H1 (cell line): ENCODE measurements around the gene FAM149A. TPM values are rescaled to one million over a fixed set of nuclear protein-coding genes. Genes with fewer than 3 reads are reported as not detected.

ENCODE experiments used
- CTCF ChIA-PET: fragments of 300-600 bp; sonication (Branson Sonifier 250); formaldehyde crosslinking; loops from one replicate; lab custom pipeline; 2021; ENCODE audit not compliant: partially characterized antibody; lab: Charles Lee
- POLR2A ChIA-PET: fragments of 300-600 bp; sonication (Branson Sonifier 250); formaldehyde crosslinking; loops from one replicate; lab custom pipeline; 2021; ENCODE audit warnings: inconsistent platforms; ENCODE audit not compliant: partially characterized antibody; lab: Charles Lee
- DNase-seq, 2 experiments: peaks; one replicate each; pipeline versions ENCODE4 v3.0.0 to v3.0.0-alpha.2; 2010 to 2022; ENCODE audit warnings: low spot score in 2 of 2, low read depth in 1 of 2, mixed read lengths in 1 of 2
- FAIRE-seq: peaks from 2 replicates; lab custom pipeline; 2011; peaks lifted over from hg19 to GRCh38; lab: Jason Lieb, UNC
- H2AFZ ChIP-seq: 2 replicates; pipeline ENCODE4 v1.8.1; 2012; ENCODE audit warnings: low read length, inconsistent platforms
- H2AK5ac ChIP-seq: 2 replicates; pipeline ENCODE4 v1.6.1; 2013; ENCODE audit warnings: low read depth, low read length
- H2BK120ac ChIP-seq: replicated peaks from 2 replicates; pipeline ENCODE3; 2013; ENCODE audit warnings: low read depth, low read length, inconsistent platforms
- H2BK12ac ChIP-seq: 2 replicates; pipeline ENCODE4 v1.6.1; 2013; ENCODE audit warnings: low read depth, low read length
- H2BK15ac ChIP-seq: 2 replicates; pipeline ENCODE4 v1.6.1; 2013; ENCODE audit warnings: low read length
- H2BK20ac ChIP-seq: 2 replicates; pipeline ENCODE4 v1.6.1; 2013; ENCODE audit warnings: low read length
- H2BK5ac ChIP-seq: 2 replicates; pipeline ENCODE4 v1.6.1; 2013; ENCODE audit warnings: low read depth, low read length
- H3K14ac ChIP-seq: 2 replicates; pipeline ENCODE4 v1.6.1; 2013; ENCODE audit warnings: inconsistent platforms; ENCODE audit not compliant: insufficient read length
- H3K18ac ChIP-seq: 2 replicates; pipeline ENCODE4 v1.6.1; 2013; ENCODE audit warnings: low read length; ENCODE audit errors: extremely low read depth
- H3K23ac ChIP-seq: 2 replicates; pipeline ENCODE4 v1.6.1; 2013; ENCODE audit warnings: inconsistent platforms; ENCODE audit not compliant: insufficient read length
- H3K23me2 ChIP-seq: 2 replicates; pipeline ENCODE4 v1.6.1; 2013; ENCODE audit warnings: low read depth, low read length
- H3K27ac ChIP-seq: 2 replicates; pipeline ENCODE4 v1.6.1; 2011; ENCODE audit warnings: low read depth, low read length, inconsistent platforms
- H3K27me3 ChIP-seq, 4 experiments: replicated peaks in 1 of 4; 1 replicate in 1 of 4; 2 replicates in 3 of 4; pipeline versions ENCODE4 v1.6.1 to v1.8.1; 2011 to 2013; ENCODE audit warnings: low read length in 3 of 4, mild to moderate bottlenecking in 3 of 4, inconsistent platforms in 2 of 4, mixed read lengths in 2 of 4, moderate library complexity in 1 of 4; ENCODE audit not compliant: control insufficient read depth in 3 of 4, insufficient read depth in 3 of 4; ENCODE audit errors: extremely low read depth in 1 of 4
- H3K36me3 ChIP-seq, 4 experiments: 2 replicates each; pipeline versions ENCODE4 v1.6.1 to v1.8.1; 2011 to 2013; ENCODE audit warnings: mild to moderate bottlenecking in 4 of 4, low read length in 3 of 4, moderate library complexity in 2 of 4, control low read depth in 1 of 4, inconsistent platforms in 1 of 4; ENCODE audit not compliant: insufficient read depth in 4 of 4, control insufficient read depth in 2 of 4
- H3K4ac ChIP-seq: replicated peaks from 2 replicates; pipeline ENCODE3; 2013; ENCODE audit warnings: low read length, low read depth, mixed read lengths, inconsistent platforms; ENCODE audit not compliant: insufficient read length
- H3K4me1 ChIP-seq, 4 experiments: replicated peaks in 1 of 4; 1 replicate in 1 of 4; 2 replicates in 3 of 4; pipeline versions ENCODE4 v1.6.1 to v1.8.1; 2011 to 2013; ENCODE audit warnings: low read length in 3 of 4, inconsistent platforms in 2 of 4, mixed read lengths in 1 of 4; ENCODE audit not compliant: insufficient read depth in 4 of 4, control insufficient read depth in 3 of 4
- H3K4me2 ChIP-seq, 2 experiments: 2 replicates each; pipeline versions ENCODE4 v1.6.1 to v1.8.1; 2011 to 2013; ENCODE audit warnings: low read depth in 2 of 2, low read length in 2 of 2, control low read depth in 1 of 2, inconsistent platforms in 1 of 2, mild to moderate bottlenecking in 1 of 2; ENCODE audit not compliant: insufficient read depth in 1 of 2
- H3K4me3 ChIP-seq, 4 experiments: fragments of 200-600, 300-600 bp in 1 of 4; sonication (generic), shearing (Covaris generic), sonication (Bioruptor Twin) in 1 of 4; 2 replicates each; pipeline versions ENCODE4 v1.5.1 to v1.8.1; 2011 to 2016; ENCODE audit warnings: low read length in 4 of 4, low read depth in 3 of 4, control low read depth in 2 of 4, inconsistent platforms in 2 of 4, mild to moderate bottlenecking in 2 of 4, mixed read lengths in 1 of 4, moderate library complexity in 1 of 4; ENCODE audit not compliant: insufficient read depth in 2 of 4; ENCODE audit errors: extremely low read depth in 1 of 4
- H3K56ac ChIP-seq: replicated peaks from 2 replicates; pipeline ENCODE3; 2013; ENCODE audit warnings: low read depth, mild to moderate bottlenecking, mixed read lengths, low read length, inconsistent platforms; ENCODE audit not compliant: insufficient read length
- H3K79me1 ChIP-seq: 2 replicates; pipeline ENCODE4 v1.6.1; 2013; ENCODE audit warnings: low read depth, low read length, control low read depth
- H3K79me2 ChIP-seq, 2 experiments: 2 replicates each; pipeline versions ENCODE4 v1.6.1 to v1.8.1; 2012 to 2013; ENCODE audit warnings: low read length in 2 of 2, mild to moderate bottlenecking in 2 of 2, inconsistent platforms in 1 of 2; ENCODE audit not compliant: insufficient read depth in 2 of 2, control insufficient read depth in 1 of 2
- H3K9ac ChIP-seq, 4 experiments: replicated peaks in 1 of 4; 1 replicate in 1 of 4; 2 replicates in 3 of 4; pipeline versions ENCODE4 v1.6.1 to v1.8.1; 2011 to 2013; ENCODE audit warnings: low read depth in 3 of 4, low read length in 3 of 4, control low read depth in 2 of 4, mild to moderate bottlenecking in 2 of 4, moderate library complexity in 2 of 4, inconsistent platforms in 1 of 4; ENCODE audit errors: extremely low read depth in 1 of 4
- H3K9me3 ChIP-seq, 2 experiments: 2 replicates each; pipeline versions ENCODE4 v1.6.1 to v1.8.1; 2012 to 2013; ENCODE audit warnings: mild to moderate bottlenecking in 2 of 2, moderate library complexity in 2 of 2, control low read depth in 1 of 2, inconsistent platforms in 1 of 2, low read depth in 1 of 2, low read length in 1 of 2, mixed read lengths in 1 of 2; ENCODE audit not compliant: insufficient read depth in 2 of 2
- H4K20me1 ChIP-seq, 2 experiments: replicated peaks in 1 of 2; 2 replicates each; pipeline versions ENCODE3 to v1.8.1; 2011 to 2013; ENCODE audit warnings: inconsistent platforms in 2 of 2, low read length in 2 of 2, mild to moderate bottlenecking in 1 of 2; ENCODE audit not compliant: insufficient read depth in 2 of 2, control insufficient read depth in 1 of 2
- H4K5ac ChIP-seq: 2 replicates; pipeline ENCODE4 v1.6.1; 2013; ENCODE audit warnings: low read length, low read depth, mixed read lengths, inconsistent platforms; ENCODE audit not compliant: insufficient read length
- H4K8ac ChIP-seq: 2 replicates; pipeline ENCODE4 v1.8.0; 2013; ENCODE audit warnings: mild to moderate bottlenecking, moderate library complexity, low read length, inconsistent platforms; ENCODE audit not compliant: insufficient read depth; ENCODE audit errors: extremely low read depth
- H4K91ac ChIP-seq: replicated peaks from 2 replicates; pipeline ENCODE3; 2013; ENCODE audit warnings: low read length, mixed read lengths, inconsistent platforms; ENCODE audit not compliant: insufficient read length
- ASH2L ChIP-seq: fragments of 200-600, 300-600 bp; sonication (generic); IDR thresholded peaks from one replicate; pipeline ENCODE4 v1.7.1; 2017; ENCODE audit warnings: low read length
- BACH1 ChIP-seq: IDR thresholded peaks from 2 replicates; pipeline ENCODE4 v1.6.1; 2012; ENCODE audit warnings: low read length, improper control_type of control experiment
- CHD2 ChIP-seq: IDR thresholded peaks from 2 replicates; pipeline ENCODE4 v1.6.1; 2012; ENCODE audit warnings: low read length, improper control_type of control experiment
- CREB1 ChIP-seq: IDR thresholded peaks from 2 replicates; pipeline ENCODE4 v1.6.1; 2012; ENCODE audit warnings: inconsistent platforms
- CTCF ChIP-seq, 3 experiments: IDR thresholded peaks; 1 replicate in 2 of 3; 2 replicates in 1 of 3; pipeline versions ENCODE4 v1.5.1 to v1.6.1; 2011; ENCODE audit warnings: low read length in 3 of 3, mild to moderate bottlenecking in 3 of 3, inconsistent platforms in 2 of 3, low read depth in 1 of 3, moderate library complexity in 1 of 3; ENCODE audit not compliant: insufficient read depth in 1 of 3; ENCODE audit errors: control extremely low read depth in 1 of 3
- EGR1 ChIP-seq: IDR thresholded peaks from 2 replicates; pipeline ENCODE4 v1.6.1; 2011; ENCODE audit warnings: low read depth, low read length, borderline replicate concordance
- EP300 ChIP-seq, 2 experiments: IDR thresholded peaks; 1 replicate in 1 of 2; 2 replicates in 1 of 2; pipeline ENCODE4 v1.6.1; 2011 to 2012; ENCODE audit warnings: low read depth in 2 of 2, low read length in 2 of 2, mild to moderate bottlenecking in 2 of 2, borderline replicate concordance in 1 of 2, inconsistent platforms in 1 of 2, moderate library complexity in 1 of 2
- FOSL1 ChIP-seq: IDR thresholded peaks from 2 replicates; pipeline ENCODE4 v1.6.1; 2011; ENCODE audit warnings: mild to moderate bottlenecking, low read depth, low read length, moderate library complexity; ENCODE audit not compliant: insufficient read depth
- JUND ChIP-seq: IDR thresholded peaks from 2 replicates; pipeline ENCODE4 v1.6.1; 2011; ENCODE audit warnings: mild to moderate bottlenecking, improper control_type of control experiment, low read length
- RXRA ChIP-seq: IDR thresholded peaks from 2 replicates; pipeline ENCODE4 v1.6.1; 2011; ENCODE audit warnings: low read depth, mild to moderate bottlenecking, low read length, moderate library complexity; ENCODE audit not compliant: insufficient read depth
- SIN3A ChIP-seq, 2 experiments: IDR thresholded peaks in 1 of 2; conservative IDR thresholded peaks in 1 of 2; 2 replicates each; pipeline ENCODE4 v1.6.1; 2011 to 2012; ENCODE audit warnings: low read length in 2 of 2, improper control_type of control experiment in 1 of 2, low read depth in 1 of 2, mild to moderate bottlenecking in 1 of 2
- WGBS, 2 experiments: shearing (Covaris generic) in 1 of 2; methylation state at CpG; one replicate each; pipeline versions ENCODE4 v1.1.6 to v1.1.7; 2013 to 2015; ENCODE audit warnings: low lambda C conversion rate in 2 of 2, mixed read lengths in 2 of 2, inconsistent platforms in 1 of 2, low coverage in 1 of 2, missing lambda C conversion rate in 1 of 2; ENCODE audit not compliant: insufficient replicate concordance in 2 of 2, insufficient coverage in 1 of 2, insufficient read length in 1 of 2; ENCODE audit errors: extremely low coverage in 1 of 2, missing lambda C conversion rate in 1 of 2; 5-methylcytosine and 5-hydroxymethylcytosine counted together
- polyA plus RNA-seq, 7 experiments: library from polyadenylated mRNA; depleted of rRNA in 3 of 7; stranded (reverse) in 5 of 7; unstranded in 2 of 7; fragments of >200 nt in 5 of 7; fragments of 200-250 nt in 2 of 7; gene quantifications; 1 replicate in 5 of 7; 2 replicates in 1 of 7; 4 replicates in 1 of 7; pipeline versions ENCODE4 v1.2.1 to v1.2.3, GENCODE V29; 2011 to 2013; ENCODE audit warnings: missing spikeins in 2 of 7, mixed read lengths in 2 of 7
- total RNA-seq: library from RNA; stranded (reverse); fragmentation: NEBNext Ultra II Directional; extraction: Animal tissue kit (Norgen Biotek cat#: 25700); gene quantifications from 2 replicates; pipeline ENCODE4 v1.2.1, GENCODE V29; 2021

The FAM149A gene
- total and polyA plus RNA-seq, 2 of the 8 experiments (the other 6 are each of a cell fraction or from before 2014, with no cell fraction given): 6.1 to 8.5 TPM

GRCh38 chr4:186107947-186108346 lies 3.4 kb downstream of the FAM149A start:
- DNase-seq: no peak
- Histone ChIP-seq H4K20me1 (peaks cover 0 to 2% of the 10 kb centered on the region in 2 experiments), H3K4ac (no peak overlapping the region), H3K36me3 (no peaks in the 10 kb centered on the region), H3K23me2 (peaks cover 7% of the 10 kb centered on the region; the same call in 1 of the 2 replicates), H4K5ac (no peak overlapping the region), H3K27ac (no peak overlapping the region), H2BK12ac (no peak overlapping the region), H2BK120ac (no peak overlapping the region), H3K4me3 (no peak overlapping the region), H3K79me2 (no peaks in the 10 kb centered on the region), H3K9me3 (no peaks in the 10 kb centered on the region), H2AFZ (no peak overlapping the region), H4K8ac (no peak overlapping the region), H3K18ac (no peak overlapping the region), H3K14ac (no peak overlapping the region), H3K56ac (no peak overlapping the region), H3K23ac (no peak overlapping the region), H4K91ac (no peak overlapping the region), H2BK5ac (no peak overlapping the region), H2BK15ac (no peak overlapping the region), H3K4me2 (no peak overlapping the region), H3K4me1 (peaks cover 0 to 10% (median 4%) of the 10 kb centered on the region in 4 experiments; a peak in 4 of 7 replicates), H3K79me1 (no peaks in the 10 kb centered on the region), H2AK5ac (no peak overlapping the region), H3K9ac (no peak overlapping the region), H3K27me3 (peaks cover 5 to 31% (median 26%) of the 10 kb centered on the region in 4 experiments; a peak in 6 of 7 replicates), H2BK20ac (no peak overlapping the region)
- ChIA-PET CTCF (interaction anchor here (0.8 to 5.5 kb wide), 3 partner anchors 10 to 407 kb away, joined by 3 to 16 read pairs (median 4); no protein-coding TSS in a partner anchor), POLR2A (interaction anchor here (1.7 kb wide), 1 partner anchor 26 kb away, joined by 3 read pairs; no protein-coding TSS in a partner anchor)
- FAIRE-seq: no peak
- WGBS, 2 experiments: 71% methylated on average over 4 of the region's 4 CpGs; no CpG with 5 or more reads in 1 of the 2 experiments
- TF ChIP-seq RXRA (no peak), CTCF (IDR thresholded peaks at IDR 0.05; ENCODE audit: control extremely low read depth in 1 of 3, insufficient read depth in 1 of 3, low read depth in 1 of 3, low read length in 3 of 3) (no peak), CHD2 (no peak), FOSL1 (no peak), EP300 (IDR thresholded peaks at IDR 0.05; ENCODE audit: borderline replicate concordance in 1 of 2, low read depth in 2 of 2, low read length in 2 of 2) (no peak), JUND (no peak), ASH2L (no peak), SIN3A (conservative IDR thresholded peaks at IDR 0.05 in 1 of 2, IDR thresholded peaks at IDR 0.05 in 1 of 2; ENCODE audit: low read depth in 1 of 2, low read length in 2 of 2) (no peak), BACH1 (no peak), CREB1 (no peak), EGR1 (no peak)
